H1 (cell line): ENCODE results near the gene SSH2. TPM values are rescaled to one million over a fixed set of nuclear protein-coding genes. Genes with fewer than 3 reads are reported as not detected.

Source experiments
- CTCF ChIA-PET: fragments of 300-600 bp; sonication (Branson Sonifier 250); formaldehyde crosslinking; loops from one replicate; lab custom pipeline; 2021; ENCODE audit not compliant: partially characterized antibody; lab: Charles Lee
- POLR2A ChIA-PET: fragments of 300-600 bp; sonication (Branson Sonifier 250); formaldehyde crosslinking; loops from one replicate; lab custom pipeline; 2021; ENCODE audit warnings: inconsistent platforms; ENCODE audit not compliant: partially characterized antibody; lab: Charles Lee
- DNase-seq, 2 experiments: peaks; one replicate each; pipeline versions ENCODE4 v3.0.0 to v3.0.0-alpha.2; 2010 to 2022; ENCODE audit warnings: low spot score in 2 of 2, low read depth in 1 of 2, mixed read lengths in 1 of 2
- FAIRE-seq: peaks from 2 replicates; lab custom pipeline; 2011; peaks lifted over from hg19 to GRCh38; lab: Jason Lieb, UNC
- H2AFZ ChIP-seq: 2 replicates; pipeline ENCODE4 v1.8.1; 2012; ENCODE audit warnings: low read length, inconsistent platforms
- H2AK5ac ChIP-seq: 2 replicates; pipeline ENCODE4 v1.6.1; 2013; ENCODE audit warnings: low read depth, low read length
- H2BK120ac ChIP-seq: replicated peaks from 2 replicates; pipeline ENCODE3; 2013; ENCODE audit warnings: low read depth, low read length, inconsistent platforms
- H2BK12ac ChIP-seq: 2 replicates; pipeline ENCODE4 v1.6.1; 2013; ENCODE audit warnings: low read depth, low read length
- H2BK15ac ChIP-seq: 2 replicates; pipeline ENCODE4 v1.6.1; 2013; ENCODE audit warnings: low read length
- H2BK20ac ChIP-seq: 2 replicates; pipeline ENCODE4 v1.6.1; 2013; ENCODE audit warnings: low read length
- H2BK5ac ChIP-seq: 2 replicates; pipeline ENCODE4 v1.6.1; 2013; ENCODE audit warnings: low read depth, low read length
- H3K14ac ChIP-seq: 2 replicates; pipeline ENCODE4 v1.6.1; 2013; ENCODE audit warnings: inconsistent platforms; ENCODE audit not compliant: insufficient read length
- H3K18ac ChIP-seq: 2 replicates; pipeline ENCODE4 v1.6.1; 2013; ENCODE audit warnings: low read length; ENCODE audit errors: extremely low read depth
- H3K23ac ChIP-seq: 2 replicates; pipeline ENCODE4 v1.6.1; 2013; ENCODE audit warnings: inconsistent platforms; ENCODE audit not compliant: insufficient read length
- H3K23me2 ChIP-seq: 2 replicates; pipeline ENCODE4 v1.6.1; 2013; ENCODE audit warnings: low read depth, low read length
- H3K27ac ChIP-seq: 2 replicates; pipeline ENCODE4 v1.6.1; 2011; ENCODE audit warnings: low read depth, low read length, inconsistent platforms
- H3K27me3 ChIP-seq, 4 experiments: replicated peaks in 1 of 4; 1 replicate in 1 of 4; 2 replicates in 3 of 4; pipeline versions ENCODE4 v1.6.1 to v1.8.1; 2011 to 2013; ENCODE audit warnings: low read length in 3 of 4, mild to moderate bottlenecking in 3 of 4, inconsistent platforms in 2 of 4, mixed read lengths in 2 of 4, moderate library complexity in 1 of 4; ENCODE audit not compliant: control insufficient read depth in 3 of 4, insufficient read depth in 3 of 4; ENCODE audit errors: extremely low read depth in 1 of 4
- H3K36me3 ChIP-seq, 4 experiments: 2 replicates each; pipeline versions ENCODE4 v1.6.1 to v1.8.1; 2011 to 2013; ENCODE audit warnings: mild to moderate bottlenecking in 4 of 4, low read length in 3 of 4, moderate library complexity in 2 of 4, control low read depth in 1 of 4, inconsistent platforms in 1 of 4; ENCODE audit not compliant: insufficient read depth in 4 of 4, control insufficient read depth in 2 of 4
- H3K4ac ChIP-seq: replicated peaks from 2 replicates; pipeline ENCODE3; 2013; ENCODE audit warnings: low read length, low read depth, mixed read lengths, inconsistent platforms; ENCODE audit not compliant: insufficient read length
- H3K4me1 ChIP-seq, 4 experiments: replicated peaks in 1 of 4; 1 replicate in 1 of 4; 2 replicates in 3 of 4; pipeline versions ENCODE4 v1.6.1 to v1.8.1; 2011 to 2013; ENCODE audit warnings: low read length in 3 of 4, inconsistent platforms in 2 of 4, mixed read lengths in 1 of 4; ENCODE audit not compliant: insufficient read depth in 4 of 4, control insufficient read depth in 3 of 4
- H3K4me2 ChIP-seq, 2 experiments: 2 replicates each; pipeline versions ENCODE4 v1.6.1 to v1.8.1; 2011 to 2013; ENCODE audit warnings: low read depth in 2 of 2, low read length in 2 of 2, control low read depth in 1 of 2, inconsistent platforms in 1 of 2, mild to moderate bottlenecking in 1 of 2; ENCODE audit not compliant: insufficient read depth in 1 of 2
- H3K4me3 ChIP-seq, 4 experiments: fragments of 200-600, 300-600 bp in 1 of 4; sonication (generic), shearing (Covaris generic), sonication (Bioruptor Twin) in 1 of 4; 2 replicates each; pipeline versions ENCODE4 v1.5.1 to v1.8.1; 2011 to 2016; ENCODE audit warnings: low read length in 4 of 4, low read depth in 3 of 4, control low read depth in 2 of 4, inconsistent platforms in 2 of 4, mild to moderate bottlenecking in 2 of 4, mixed read lengths in 1 of 4, moderate library complexity in 1 of 4; ENCODE audit not compliant: insufficient read depth in 2 of 4; ENCODE audit errors: extremely low read depth in 1 of 4
- H3K56ac ChIP-seq: replicated peaks from 2 replicates; pipeline ENCODE3; 2013; ENCODE audit warnings: low read depth, mild to moderate bottlenecking, mixed read lengths, low read length, inconsistent platforms; ENCODE audit not compliant: insufficient read length
- H3K79me1 ChIP-seq: 2 replicates; pipeline ENCODE4 v1.6.1; 2013; ENCODE audit warnings: low read depth, low read length, control low read depth
- H3K79me2 ChIP-seq, 2 experiments: 2 replicates each; pipeline versions ENCODE4 v1.6.1 to v1.8.1; 2012 to 2013; ENCODE audit warnings: low read length in 2 of 2, mild to moderate bottlenecking in 2 of 2, inconsistent platforms in 1 of 2; ENCODE audit not compliant: insufficient read depth in 2 of 2, control insufficient read depth in 1 of 2
- H3K9ac ChIP-seq, 4 experiments: replicated peaks in 1 of 4; 1 replicate in 1 of 4; 2 replicates in 3 of 4; pipeline versions ENCODE4 v1.6.1 to v1.8.1; 2011 to 2013; ENCODE audit warnings: low read depth in 3 of 4, low read length in 3 of 4, control low read depth in 2 of 4, mild to moderate bottlenecking in 2 of 4, moderate library complexity in 2 of 4, inconsistent platforms in 1 of 4; ENCODE audit errors: extremely low read depth in 1 of 4
- H3K9me3 ChIP-seq, 2 experiments: 2 replicates each; pipeline versions ENCODE4 v1.6.1 to v1.8.1; 2012 to 2013; ENCODE audit warnings: mild to moderate bottlenecking in 2 of 2, moderate library complexity in 2 of 2, control low read depth in 1 of 2, inconsistent platforms in 1 of 2, low read depth in 1 of 2, low read length in 1 of 2, mixed read lengths in 1 of 2; ENCODE audit not compliant: insufficient read depth in 2 of 2
- H4K20me1 ChIP-seq, 2 experiments: replicated peaks in 1 of 2; 2 replicates each; pipeline versions ENCODE3 to v1.8.1; 2011 to 2013; ENCODE audit warnings: inconsistent platforms in 2 of 2, low read length in 2 of 2, mild to moderate bottlenecking in 1 of 2; ENCODE audit not compliant: insufficient read depth in 2 of 2, control insufficient read depth in 1 of 2
- H4K5ac ChIP-seq: 2 replicates; pipeline ENCODE4 v1.6.1; 2013; ENCODE audit warnings: low read length, low read depth, mixed read lengths, inconsistent platforms; ENCODE audit not compliant: insufficient read length
- H4K8ac ChIP-seq: 2 replicates; pipeline ENCODE4 v1.8.0; 2013; ENCODE audit warnings: mild to moderate bottlenecking, moderate library complexity, low read length, inconsistent platforms; ENCODE audit not compliant: insufficient read depth; ENCODE audit errors: extremely low read depth
- H4K91ac ChIP-seq: replicated peaks from 2 replicates; pipeline ENCODE3; 2013; ENCODE audit warnings: low read length, mixed read lengths, inconsistent platforms; ENCODE audit not compliant: insufficient read length
- CREB1 ChIP-seq: IDR thresholded peaks from 2 replicates; pipeline ENCODE4 v1.6.1; 2012; ENCODE audit warnings: inconsistent platforms
- KDM4A ChIP-seq: IDR thresholded peaks from one replicate; pipeline ENCODE4 v1.7.1; 2012; ENCODE audit warnings: low read depth, mild to moderate bottlenecking, moderate library complexity, low read length, inconsistent platforms; ENCODE audit not compliant: severe bottlenecking
- ZNF274 ChIP-seq: IDR thresholded peaks from 2 replicates; pipeline ENCODE4 v1.7.0; 2012; ENCODE audit warnings: low read length, borderline replicate concordance; ENCODE audit errors: extremely low read depth
- WGBS, 2 experiments: shearing (Covaris generic) in 1 of 2; methylation state at CpG; one replicate each; pipeline versions ENCODE4 v1.1.6 to v1.1.7; 2013 to 2015; ENCODE audit warnings: low lambda C conversion rate in 2 of 2, mixed read lengths in 2 of 2, inconsistent platforms in 1 of 2, low coverage in 1 of 2, missing lambda C conversion rate in 1 of 2; ENCODE audit not compliant: insufficient replicate concordance in 2 of 2, insufficient coverage in 1 of 2, insufficient read length in 1 of 2; ENCODE audit errors: extremely low coverage in 1 of 2, missing lambda C conversion rate in 1 of 2; 5-methylcytosine and 5-hydroxymethylcytosine counted together
- polyA plus RNA-seq, 7 experiments: library from polyadenylated mRNA; depleted of rRNA in 3 of 7; stranded (reverse) in 5 of 7; unstranded in 2 of 7; fragments of >200 nt in 5 of 7; fragments of 200-250 nt in 2 of 7; gene quantifications; 1 replicate in 5 of 7; 2 replicates in 1 of 7; 4 replicates in 1 of 7; pipeline versions ENCODE4 v1.2.1 to v1.2.3, GENCODE V29; 2011 to 2013; ENCODE audit warnings: missing spikeins in 2 of 7, mixed read lengths in 2 of 7
- total RNA-seq: library from RNA; stranded (reverse); fragmentation: NEBNext Ultra II Directional; extraction: Animal tissue kit (Norgen Biotek cat#: 25700); gene quantifications from 2 replicates; pipeline ENCODE4 v1.2.1, GENCODE V29; 2021

Gene SSH2
- total and polyA plus RNA-seq, 2 of the 8 experiments (the other 6 are each of a cell fraction or from before 2014, with no cell fraction given): 5.2 to 15.9 TPM

DNA sequence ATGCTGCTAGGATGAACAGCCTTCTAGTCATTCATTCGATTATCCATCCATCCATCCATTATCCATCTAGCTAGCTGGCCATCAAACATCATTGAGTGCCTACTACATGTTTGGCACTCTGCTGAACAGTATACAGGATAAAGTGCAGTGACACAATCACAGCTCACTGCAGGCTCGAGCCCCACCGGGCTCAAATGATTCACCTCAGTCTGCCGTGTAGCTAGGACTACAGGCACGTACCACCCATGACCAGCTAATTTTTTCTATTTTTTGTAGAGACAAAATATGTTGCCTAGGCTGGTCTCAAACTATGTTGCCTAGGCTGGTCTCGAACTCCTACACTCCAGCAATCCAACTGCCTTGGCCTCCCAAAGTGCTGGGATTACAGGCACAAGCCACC is 50.0 kb downstream of the SSH2 start:
- POLR2A ChIA-PET: no interaction called here
- Histone ChIP-seq H3K9ac (no peak overlapping the region), H3K4me1 (no peaks in the 10 kb centered on the region; a peak in 2 of 7 replicates), H3K14ac (no peak overlapping the region), H3K36me3 (no peaks in the 10 kb centered on the region), H3K56ac (no peak overlapping the region), H3K79me2 (no peaks in the 10 kb centered on the region; a peak in 1 of 4 replicates), H2AFZ (no peak overlapping the region), H2BK20ac (no peak overlapping the region), H3K23ac (no peak overlapping the region), H3K23me2 (no peaks in the 10 kb centered on the region), H3K9me3 (no peaks in the 10 kb centered on the region), H3K79me1 (no peaks in the 10 kb centered on the region), H2BK12ac (no peak overlapping the region), H3K27me3 (no peaks in the 10 kb centered on the region), H3K27ac (no peak overlapping the region), H2BK120ac (no peak overlapping the region), H4K8ac (no peak overlapping the region), H2BK15ac (no peak overlapping the region), H4K91ac (no peak overlapping the region), H3K4ac (no peak overlapping the region), H2AK5ac (no peak overlapping the region), H2BK5ac (no peak overlapping the region), H4K5ac (no peak overlapping the region), H4K20me1 (peaks cover 0 to 1% of the 10 kb centered on the region in 2 experiments), H3K4me2 (no peak overlapping the region), H3K18ac (no peak overlapping the region), H3K4me3 (no peak overlapping the region)
- DNase-seq (no peak), FAIRE-seq (no peak)
- 89% methylated on average over 6 of the region's 6 CpGs; no CpG with 5 or more reads in 1 of the 2 experiments for WGBS, 2 experiments
- TF ChIP-seq CREB1: no peak
- TF ChIP-seq ZNF274: no peak
- TF ChIP-seq KDM4A: no peak
- CTCF ChIA-PET: interaction anchor here (0.8 to 1.8 kb wide), 4 partner anchors 50 to 216 kb away, joined by 3 to 4 read pairs (median 4); partner anchors contain the start of gene SSH2
